Urothelium cell line (cell line): ENCODE measurements around the gene FRMD4B.
"Not testable (repeated sequence)": the region's sequence is repeated elsewhere in the genome, so short reads cannot be mapped to it uniquely, and the experiment has no call there.

Experiments
- DNase-seq: peaks from one replicate; pipeline ENCODE4 v3.0.0; 2011; ENCODE audit warnings: low spot score, mixed read lengths
- FAIRE-seq: peaks from 2 replicates; lab custom pipeline; 2011; peaks lifted over from hg19 to GRCh38; lab: Jason Lieb, UNC

The FRMD4B gene

GRCh38 chr3:69292185-69292584 is 93.7 kb downstream of the FRMD4B start:
- no peak for DNase-seq
- no peak for FAIRE-seq

DNA sequence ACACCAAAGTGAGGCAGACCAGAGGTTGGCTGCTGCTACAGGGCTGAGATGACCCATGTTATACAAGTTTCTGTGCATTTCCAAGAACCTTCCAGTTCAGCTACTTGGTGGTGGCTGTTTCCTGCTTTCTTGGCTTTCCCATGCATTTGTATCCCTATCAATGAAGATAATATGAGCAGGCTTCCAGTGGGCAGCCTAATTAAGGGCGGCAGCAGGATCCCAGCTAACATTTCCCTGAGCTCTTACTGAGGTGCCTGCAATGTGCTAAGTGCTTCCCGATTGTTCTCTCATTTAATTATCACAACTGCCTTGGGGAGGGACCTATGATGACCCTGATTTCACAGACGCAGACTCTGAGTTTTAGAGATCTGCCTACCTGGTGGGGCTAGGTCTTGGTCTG is 95.5 kb downstream of the FRMD4B start:
- FAIRE-seq, result no peak

GRCh38 chr3:69290006-69290405 is 95.9 kb downstream of the FRMD4B start:
- DNase-seq (no peak), FAIRE-seq (no peak)

More for the DNA sequence above, 95.5 kb downstream of the FRMD4B start:
- DNase-seq, result no peak

- DNase-seq (peak; percentile 28), FAIRE-seq (no peak)
Observed at GRCh38 chr3:69288161-69288895, 97.6 kb downstream of the FRMD4B start.

GRCh38 chr3:69283913-69284611 is 101.8 kb downstream of the FRMD4B start:
- no peak for FAIRE-seq
- no peak for DNase-seq

DNA sequence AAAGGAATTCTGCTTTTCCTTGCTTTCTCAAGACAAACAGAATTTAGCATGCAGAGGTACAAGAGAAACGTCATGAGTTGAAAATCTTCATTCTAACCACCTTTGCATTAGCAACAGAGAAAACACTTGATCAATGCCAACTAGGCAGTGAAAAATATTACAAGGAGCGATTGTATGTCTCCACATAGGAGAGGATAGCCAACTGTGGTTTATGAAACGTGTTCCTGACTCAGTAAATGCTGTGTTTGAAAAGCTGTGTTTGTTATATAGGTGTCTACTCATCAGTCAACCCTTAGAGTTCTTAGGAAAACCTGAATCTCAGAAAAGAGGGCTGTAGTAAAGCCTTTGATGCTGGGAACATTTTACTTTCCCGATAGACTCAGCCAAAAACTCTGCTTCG is 102.4 kb downstream of the FRMD4B start:
- DNase-seq, result no peak
- no peak for FAIRE-seq

DNA sequence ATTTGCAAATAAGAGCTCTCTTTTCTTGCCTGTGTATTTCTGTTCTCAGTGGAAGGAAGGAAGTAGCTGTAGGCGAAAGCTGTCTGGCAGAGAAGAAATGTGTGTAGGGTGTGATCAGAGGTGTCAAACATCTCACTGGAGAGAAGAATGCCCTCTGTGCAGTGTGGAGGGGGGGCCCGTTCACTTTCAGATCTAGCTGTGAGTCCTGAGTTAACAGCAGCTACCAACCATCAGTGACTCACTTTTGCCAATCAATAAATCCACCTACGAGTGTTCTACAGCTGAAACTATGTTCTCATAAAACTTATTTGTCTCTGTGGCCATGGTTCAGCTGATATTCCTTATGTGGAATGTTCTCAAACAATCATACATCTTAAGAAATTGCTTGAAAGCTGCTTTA is 103.7 kb downstream of the FRMD4B start:
- FAIRE-seq, result no peak
- peak; percentile 23 for DNase-seq

GRCh38 chr3:69277403-69277802 is 108.5 kb downstream of the FRMD4B start:
- FAIRE-seq, result not testable (repeated sequence)

DNA sequence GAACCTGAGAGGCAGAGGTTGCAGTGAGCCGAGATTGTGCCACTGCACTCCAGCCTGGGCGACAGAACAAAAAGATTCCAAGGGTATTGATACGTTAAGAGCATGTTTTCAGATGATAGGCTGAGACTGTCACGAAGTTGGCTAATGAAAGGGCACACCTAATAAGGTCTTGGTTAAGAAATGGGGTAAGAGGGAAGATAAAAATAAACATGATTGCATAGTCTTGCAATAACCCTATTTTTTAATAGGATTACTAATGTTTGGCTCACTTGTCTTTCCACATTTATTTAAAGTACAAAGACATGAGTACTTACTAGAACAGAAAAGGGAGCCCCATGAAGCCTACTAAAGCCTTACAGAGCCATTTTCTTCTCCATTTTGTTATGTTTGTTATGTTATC is 109.0 kb downstream of the FRMD4B start:
- DNase-seq (no peak), FAIRE-seq (no peak)

More at GRCh38 chr3:69277403-69277802, 108.5 kb downstream of the FRMD4B start:
- DNase-seq, result not testable (repeated sequence)

- FAIRE-seq, DNase-seq: not testable (repeated sequence)
Observed at GRCh38 chr3:69276191-69276590, 109.7 kb downstream of the FRMD4B start.

DNA sequence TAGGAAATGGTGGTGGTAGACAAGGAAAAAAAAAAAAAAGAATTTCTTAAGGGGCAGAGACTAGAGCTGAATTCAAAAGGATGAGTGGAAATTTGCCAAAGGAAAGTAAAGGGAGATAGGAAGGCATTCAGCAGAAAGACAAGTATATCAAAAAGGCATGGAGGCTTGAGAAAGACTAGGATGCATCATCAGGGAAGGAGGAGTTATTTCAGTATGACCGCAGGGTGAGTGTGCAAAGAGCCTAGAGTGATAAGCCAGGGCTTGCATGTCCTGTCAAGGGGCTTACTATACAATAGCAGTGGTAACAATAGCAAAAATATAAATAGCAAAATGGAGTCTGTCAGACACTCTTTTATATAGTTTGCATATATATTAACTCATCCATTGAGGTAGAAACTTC is 112.0 kb downstream of the FRMD4B start:
- FAIRE-seq (no peak), DNase-seq (no peak)

- DNase-seq (no peak), FAIRE-seq (no peak)
Observed at GRCh38 chr3:69272556-69272955, 113.3 kb downstream of the FRMD4B start.

DNA sequence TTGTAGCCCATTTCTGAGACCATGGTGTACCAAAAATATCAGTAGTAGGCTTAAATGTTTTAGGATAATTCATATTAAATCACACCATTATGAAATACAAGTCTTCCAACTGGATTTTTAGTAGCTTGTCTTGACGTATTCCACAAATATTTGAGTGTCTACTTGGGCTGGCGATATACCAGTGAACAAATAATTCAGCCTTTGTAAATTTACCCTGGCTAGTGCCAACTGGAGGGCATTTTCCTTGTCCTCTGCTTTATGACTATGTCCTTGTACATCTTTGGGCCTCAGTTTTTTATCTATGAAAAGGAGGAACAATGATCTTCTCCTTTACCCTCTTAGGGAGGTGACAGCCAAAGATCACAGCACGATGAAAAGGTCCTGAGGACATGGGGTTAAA is 114.8 kb downstream of the FRMD4B start:
- FAIRE-seq (no peak), DNase-seq (no peak)

DNA sequence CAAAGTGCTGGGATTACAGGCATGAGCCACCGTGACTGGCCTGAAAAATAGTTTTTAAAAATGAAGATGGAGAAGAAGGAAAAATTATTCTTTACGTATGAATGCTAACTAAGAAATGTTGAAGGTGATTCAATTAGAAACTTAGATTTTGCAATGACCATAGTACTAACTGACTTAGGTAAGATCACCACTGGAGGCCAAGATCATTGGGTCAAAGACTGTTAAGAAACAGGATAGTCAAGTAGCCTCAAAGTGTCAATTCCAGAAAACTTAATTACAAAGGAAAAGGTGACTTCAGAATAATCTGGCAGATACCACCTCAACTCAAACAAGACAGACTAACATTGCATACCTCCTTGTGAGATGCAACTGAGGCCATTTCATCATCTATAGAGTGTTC is 119.3 kb downstream of the FRMD4B start:
- FAIRE-seq (no peak), DNase-seq (no peak)

DNA sequence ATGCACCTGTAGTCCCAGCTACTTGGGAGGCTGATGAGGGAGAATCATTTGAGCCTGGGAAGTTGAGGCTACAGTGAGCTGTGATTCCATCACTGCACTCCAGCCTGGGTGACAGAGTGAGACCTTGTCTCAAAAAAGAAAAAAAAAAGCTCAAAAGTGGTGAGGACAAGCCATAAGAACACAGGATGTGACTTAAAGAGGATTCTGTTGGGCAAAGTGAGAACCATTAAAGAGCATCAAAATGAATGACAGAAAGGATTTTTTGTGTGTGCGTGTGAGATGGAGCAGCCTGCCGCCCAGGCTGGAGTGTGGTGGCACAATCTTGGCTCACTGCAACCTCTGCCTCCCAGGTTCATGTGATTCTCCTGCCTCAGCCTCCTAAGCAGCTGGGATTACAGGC is 119.8 kb downstream of the FRMD4B start:
- not testable (repeated sequence) for FAIRE-seq

DNA sequence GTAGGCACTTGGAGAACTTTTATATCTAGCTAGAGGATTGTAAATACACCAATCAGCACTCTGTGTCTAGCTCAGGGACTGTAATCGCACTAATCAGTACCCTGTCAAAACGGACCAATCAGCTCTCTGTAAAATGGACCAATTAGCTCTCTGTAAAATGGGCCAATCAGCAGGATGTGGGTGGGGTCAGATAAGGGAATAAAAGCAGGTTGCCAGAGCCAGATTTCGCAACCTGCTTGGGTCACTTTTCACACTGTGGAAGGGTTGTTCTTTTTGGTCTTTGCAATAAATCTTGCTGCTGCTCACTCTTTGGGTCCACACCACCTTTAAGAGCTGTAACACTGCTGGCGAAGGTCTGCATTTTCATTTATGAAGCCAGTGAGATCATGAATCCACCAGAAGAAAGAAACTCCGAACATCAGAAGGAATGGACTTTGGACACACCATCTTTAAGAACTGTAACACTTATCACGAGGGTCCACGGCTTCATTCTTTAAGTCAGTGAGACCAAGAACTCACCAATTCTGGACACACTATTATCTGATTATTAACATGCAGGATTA is 125.0 kb downstream of the FRMD4B start:
- not testable (repeated sequence) for FAIRE-seq, DNase-seq

More for the DNA sequence above, 119.8 kb downstream of the FRMD4B start:
- not testable (repeated sequence) for DNase-seq

GRCh38 chr3:69260216-69260787 is 125.6 kb downstream of the FRMD4B start:
- FAIRE-seq (no peak), DNase-seq (no peak)

DNA sequence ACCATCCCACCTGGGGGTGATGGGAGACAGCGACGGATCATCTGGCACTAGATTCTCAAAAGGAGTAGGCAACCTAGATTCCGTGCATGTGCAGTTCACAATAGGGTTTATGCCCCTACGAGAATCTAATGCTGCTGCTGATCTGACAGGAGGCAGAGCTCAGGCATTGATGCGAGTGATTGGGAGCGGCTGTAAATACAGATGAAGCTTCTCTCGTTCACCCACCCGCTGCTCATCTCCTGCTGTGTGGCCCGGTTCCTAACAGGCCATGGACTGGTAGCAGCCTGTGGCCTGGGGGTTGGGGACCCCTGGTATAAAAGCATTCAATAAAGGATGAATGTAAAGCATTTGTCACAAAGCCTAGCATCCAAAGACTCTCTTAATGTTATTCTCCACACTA is 126.8 kb downstream of the FRMD4B start:
- DNase-seq (no peak), FAIRE-seq (no peak)

DNA sequence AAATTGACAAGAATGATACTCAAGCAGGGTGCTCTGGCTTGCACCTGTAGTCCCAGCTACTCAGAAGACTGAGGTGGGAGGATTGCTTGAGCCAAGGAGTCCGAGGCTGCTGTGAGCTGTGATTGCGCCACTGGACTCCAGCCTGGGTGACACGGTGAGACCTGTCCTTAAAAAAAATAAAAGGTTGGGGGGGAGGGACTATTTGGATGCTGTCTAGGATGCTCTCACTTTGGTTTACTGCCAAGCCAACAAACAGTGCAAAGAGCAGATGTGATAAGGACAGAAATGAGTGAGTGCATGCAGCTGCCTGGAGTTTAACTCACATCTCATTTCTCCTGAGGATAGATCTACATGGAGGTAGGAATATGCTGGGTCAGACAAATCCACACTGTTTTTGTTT is 130.0 kb downstream of the FRMD4B start:
- DNase-seq (no peak), FAIRE-seq (no peak)

DNA sequence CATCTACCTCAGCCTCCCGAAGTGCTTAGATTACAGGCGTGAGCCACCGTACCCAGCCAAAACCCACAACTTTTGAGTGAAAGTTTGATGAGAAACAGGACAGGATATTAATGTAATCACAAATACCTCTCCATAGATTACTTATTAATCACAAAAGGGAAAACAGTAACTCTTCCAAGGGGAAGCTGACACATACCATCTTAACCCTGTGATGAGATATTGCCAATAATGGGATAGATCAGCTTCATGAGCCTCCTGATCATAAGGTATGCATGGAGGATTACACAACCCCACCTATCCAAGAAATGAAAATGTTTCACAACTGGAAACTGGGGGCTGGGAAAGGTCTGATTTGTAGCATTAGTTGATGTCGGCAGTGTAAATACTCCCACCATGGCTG is 131.5 kb downstream of the FRMD4B start:
- FAIRE-seq (no peak), DNase-seq (no peak)

DNA sequence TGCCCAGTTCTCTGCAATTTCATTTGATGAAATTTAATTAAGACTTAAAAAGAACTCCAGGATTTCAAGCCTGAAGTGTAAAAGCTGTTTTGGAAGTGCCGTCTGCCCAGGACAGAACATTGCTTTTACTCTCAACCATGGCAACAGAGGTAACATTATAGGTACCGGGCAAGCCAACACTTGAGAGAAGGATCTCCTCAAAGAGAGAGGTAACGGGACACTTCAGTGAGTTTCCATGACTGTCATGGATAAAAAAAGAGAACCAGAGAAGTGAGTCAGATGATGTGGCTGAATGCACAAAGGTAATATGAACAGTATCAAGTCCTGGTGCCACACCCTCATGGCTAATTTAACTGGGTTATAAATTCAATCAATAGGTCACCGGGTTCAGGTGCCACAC is 133.3 kb downstream of the FRMD4B start:
- DNase-seq, result no peak

GRCh38 chr3:69252141-69252540 is 133.7 kb downstream of the FRMD4B start:
- FAIRE-seq (no peak), DNase-seq (no peak)

More for the DNA sequence above, 133.3 kb downstream of the FRMD4B start:
- FAIRE-seq, result no peak
